VCaP (cell line): Measurements from ENCODE around the gene ZNF429.
"Not testable (repeated sequence)": the region's sequence is repeated elsewhere in the genome, so short reads cannot be mapped to it uniquely, and the experiment has no call there.

Experiments
- H3K27ac ChIP-seq: fragments of 450-650 bp; 2 replicates; pipeline ENCODE4 v1.5.1; 2017
- CTCF ChIP-seq: fragments of 450-650 bp; conservative IDR thresholded peaks from 2 replicates; pipeline ENCODE4 v1.5.1; 2017; ENCODE audit warnings: mild to moderate bottlenecking, moderate library complexity

ZNF429 gene

GRCh38 chr19:21492947-21493906, 12.2 kb upstream of the ZNF429 start:
- no peak overlapping the region for H3K27ac ChIP-seq
- TF ChIP-seq CTCF = no peak

- TF ChIP-seq CTCF = no peak
- no peak overlapping the region for H3K27ac ChIP-seq
Observed at GRCh38 chr19:21496876-21497275, 8.5 kb upstream of the ZNF429 start.

GRCh38 chr19:21498651-21499050, 6.8 kb upstream of the ZNF429 start:
- no peak for TF ChIP-seq CTCF
- H3K27ac ChIP-seq = no peak overlapping the region

GRCh38 chr19:21508198-21508597, 2.8 kb downstream of the ZNF429 start:
- no peak overlapping the region for H3K27ac ChIP-seq
- TF ChIP-seq CTCF = no peak

- H3K27ac ChIP-seq = not testable (repeated sequence)
Observed at GRCh38 chr19:21511058-21511457, 5.7 kb downstream of the ZNF429 start.

GRCh38 chr19:21512609-21513008, 7.2 kb downstream of the ZNF429 start:
- not testable (repeated sequence) for H3K27ac ChIP-seq

- H3K27ac ChIP-seq = no peak overlapping the region
- TF ChIP-seq CTCF = no peak
Observed at GRCh38 chr19:21513651-21514050, 8.2 kb downstream of the ZNF429 start.

GRCh38 chr19:21519488-21519887, 14.1 kb downstream of the ZNF429 start:
- TF ChIP-seq CTCF = no peak
- no peak overlapping the region for H3K27ac ChIP-seq
